Hepatocyte (in vitro differentiated cells): ENCODE data around the gene LRRC61. TPM values are rescaled to one million over a fixed set of nuclear protein-coding genes. Genes with fewer than 3 reads are reported as not detected.

Experiments
- DNase-seq: peaks from one replicate; pipeline ENCODE4 v3.0.0-alpha.2; 2016; ENCODE audit warnings: low spot score
- H2AFZ ChIP-seq: fragments of 200-600 bp; sonication (generic); 2 replicates; pipeline ENCODE4 v1.6.0; 2016; ENCODE audit warnings: antibody characterized with exemption, mild to moderate bottlenecking
- H3K27ac ChIP-seq: fragments of 200-600 bp; sonication (generic); 2 replicates; pipeline ENCODE4 v1.5.1; 2016; ENCODE audit warnings: mild to moderate bottlenecking
- H3K27me3 ChIP-seq: fragments of 200-600 bp; sonication (generic); 2 replicates; pipeline ENCODE4 v1.6.1; 2016
- H3K36me3 ChIP-seq: fragments of 200-600 bp; sonication (generic); replicated peaks from 2 replicates; pipeline ENCODE4 v1.5.1; 2016; ENCODE audit warnings: low read depth; ENCODE audit not compliant: insufficient read depth
- H3K4me1 ChIP-seq: fragments of 200-600 bp; sonication (generic); 2 replicates; pipeline ENCODE4 v1.5.1; 2016; ENCODE audit warnings: mild to moderate bottlenecking, moderate library complexity; ENCODE audit not compliant: insufficient read depth
- H3K4me2 ChIP-seq: fragments of 200-600 bp; sonication (generic); 2 replicates; pipeline ENCODE4 v1.6.0; 2016
- H3K4me3 ChIP-seq: fragments of 200-600 bp; sonication (generic); 2 replicates; pipeline ENCODE4 v1.5.1; 2016; ENCODE audit warnings: mild to moderate bottlenecking
- H3K79me2 ChIP-seq: fragments of 200-600 bp; sonication (generic); 2 replicates; pipeline ENCODE4 v1.6.0; 2017; ENCODE audit warnings: mild to moderate bottlenecking
- H3K9me2 ChIP-seq: fragments of 200-600 bp; sonication (generic); replicated peaks from 2 replicates; pipeline ENCODE4 v1.6.0; 2017; ENCODE audit warnings: mild to moderate bottlenecking; ENCODE audit not compliant: insufficient read depth
- H3K9me3 ChIP-seq: fragments of 200-600 bp; sonication (generic); 2 replicates; pipeline ENCODE4 v1.5.1; 2016; ENCODE audit warnings: low read depth, mild to moderate bottlenecking
- H4K20me1 ChIP-seq: fragments of 200-600 bp; sonication (generic); 2 replicates; pipeline ENCODE4 v1.6.0; 2016; ENCODE audit warnings: mild to moderate bottlenecking; ENCODE audit not compliant: insufficient read depth, poor library complexity, severe bottlenecking
- EZH2 ChIP-seq: fragments of 200-600 bp; sonication (generic); IDR thresholded peaks from 2 replicates; pipeline ENCODE4 v1.6.1; 2016; ENCODE audit warnings: antibody characterized with exemption, mild to moderate bottlenecking, borderline replicate concordance
- EZH2phosphoT487 ChIP-seq: fragments of 200-600 bp; sonication (generic); IDR thresholded peaks from one replicate; pipeline ENCODE4 v1.6.1; 2018; ENCODE audit warnings: antibody characterized with exemption, mild to moderate bottlenecking, low read depth, moderate library complexity; ENCODE audit not compliant: unreplicated experiment, severe bottlenecking
- WGBS: methylation state at CpG from one replicate; pipeline ENCODE4 v1.1.6; 2016; ENCODE audit warnings: low lambda C conversion rate; ENCODE audit errors: missing lambda C conversion rate; 5-methylcytosine and 5-hydroxymethylcytosine counted together
- polyA plus RNA-seq: library from polyadenylated mRNA; unstranded; fragments of >200 nt; fragmentation: Nextera tagmentation; extraction: Ambion mirVana; gene quantifications from 2 replicates; pipeline ENCODE4 v1.2.1, GENCODE V29; 2016
- total RNA-seq: library from RNA; depleted of rRNA; stranded (reverse); fragments of >200 nt; gene quantifications from 2 replicates; pipeline ENCODE4 v1.2.3, GENCODE V29; 2014
- TF ChIP-seq, protein P1 (sequence below): fragments of 200-600 bp; sonication (generic); IDR thresholded peaks from 2 replicates; pipeline ENCODE4 v1.5.1; 2016; ENCODE audit warnings: antibody characterized with exemption, mild to moderate bottlenecking; ENCODE audit not compliant: poor library complexity

LRRC61 gene
- total and polyA plus RNA-seq, 2 experiments from 2014 or later = 23.4 to 38.7 TPM

- Histone ChIP-seq H3K4me1 (peaks cover 20% of the 10 kb centered on the region), H2AFZ (no peak overlapping the region), H3K36me3 (no peaks in the 10 kb centered on the region), H3K9me3 (no peaks in the 10 kb centered on the region), H4K20me1 (no peaks in the 10 kb centered on the region), H3K4me3 (no peak overlapping the region), H3K9me2 (no peaks in the 10 kb centered on the region), H3K27ac (no peak overlapping the region), H3K27me3 (peaks cover 22% of the 10 kb centered on the region), H3K79me2 (no peaks in the 10 kb centered on the region), H3K4me2 (no peak overlapping the region)
- TF ChIP-seq EZH2phosphoT487 (no peak), EZH2 (no peak)
- no peak for DNase-seq
- WGBS = 73% methylated on average over 2 of the region's 2 CpGs
Measured at GRCh38 chr7:150343225-150343624, 20.1 kb downstream of the LRRC61 start.

- no peak for TF ChIP-seq EZH2phosphoT487
- no peak for TF ChIP-seq EZH2
- TF ChIP-seq, protein P1, sequence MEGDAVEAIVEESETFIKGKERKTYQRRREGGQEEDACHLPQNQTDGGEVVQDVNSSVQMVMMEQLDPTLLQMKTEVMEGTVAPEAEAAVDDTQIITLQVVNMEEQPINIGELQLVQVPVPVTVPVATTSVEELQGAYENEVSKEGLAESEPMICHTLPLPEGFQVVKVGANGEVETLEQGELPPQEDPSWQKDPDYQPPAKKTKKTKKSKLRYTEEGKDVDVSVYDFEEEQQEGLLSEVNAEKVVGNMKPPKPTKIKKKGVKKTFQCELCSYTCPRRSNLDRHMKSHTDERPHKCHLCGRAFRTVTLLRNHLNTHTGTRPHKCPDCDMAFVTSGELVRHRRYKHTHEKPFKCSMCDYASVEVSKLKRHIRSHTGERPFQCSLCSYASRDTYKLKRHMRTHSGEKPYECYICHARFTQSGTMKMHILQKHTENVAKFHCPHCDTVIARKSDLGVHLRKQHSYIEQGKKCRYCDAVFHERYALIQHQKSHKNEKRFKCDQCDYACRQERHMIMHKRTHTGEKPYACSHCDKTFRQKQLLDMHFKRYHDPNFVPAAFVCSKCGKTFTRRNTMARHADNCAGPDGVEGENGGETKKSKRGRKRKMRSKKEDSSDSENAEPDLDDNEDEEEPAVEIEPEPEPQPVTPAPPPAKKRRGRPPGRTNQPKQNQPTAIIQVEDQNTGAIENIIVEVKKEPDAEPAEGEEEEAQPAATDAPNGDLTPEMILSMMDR = no peak
- H3K27me3 ChIP-seq = peaks cover 22% of the 10 kb centered on the region
Measured at GRCh38 chr7:150344299-150344698, 21.1 kb downstream of the LRRC61 start.

GRCh38 chr7:150345012-150345411 lies 21.9 kb downstream of the LRRC61 start:
- Histone ChIP-seq H3K79me2 (no peaks in the 10 kb centered on the region), H4K20me1 (no peaks in the 10 kb centered on the region), H3K9me2 (no peaks in the 10 kb centered on the region), H3K27me3 (peaks cover 22% of the 10 kb centered on the region), H3K27ac (no peak overlapping the region), H3K4me3 (no peak overlapping the region), H3K4me1 (peaks cover 14% of the 10 kb centered on the region), H3K9me3 (no peaks in the 10 kb centered on the region), H3K4me2 (no peak overlapping the region), H3K36me3 (no peaks in the 10 kb centered on the region), H2AFZ (no peak overlapping the region)
- 91% methylated on average over 1 of the region's 1 CpG for WGBS
- no peak for DNase-seq
- TF ChIP-seq EZH2 (no peak), EZH2phosphoT487 (no peak)
- TF ChIP-seq, protein P1 = no peak

More at GRCh38 chr7:150344299-150344698, 21.1 kb downstream of the LRRC61 start:
- H3K4me1 ChIP-seq = peaks cover 20% of the 10 kb centered on the region
- H2AFZ ChIP-seq = no peak overlapping the region
- no peaks in the 10 kb centered on the region for H3K36me3 ChIP-seq
- no peak for DNase-seq
- H3K9me3 ChIP-seq = no peaks in the 10 kb centered on the region
- H3K4me2 ChIP-seq = no peak overlapping the region
- no peaks in the 10 kb centered on the region for H3K79me2 ChIP-seq
- no peak overlapping the region for H3K27ac ChIP-seq
- H4K20me1 ChIP-seq = no peaks in the 10 kb centered on the region
- no peak overlapping the region for H3K4me3 ChIP-seq
- H3K9me2 ChIP-seq = no peaks in the 10 kb centered on the region

DNA sequence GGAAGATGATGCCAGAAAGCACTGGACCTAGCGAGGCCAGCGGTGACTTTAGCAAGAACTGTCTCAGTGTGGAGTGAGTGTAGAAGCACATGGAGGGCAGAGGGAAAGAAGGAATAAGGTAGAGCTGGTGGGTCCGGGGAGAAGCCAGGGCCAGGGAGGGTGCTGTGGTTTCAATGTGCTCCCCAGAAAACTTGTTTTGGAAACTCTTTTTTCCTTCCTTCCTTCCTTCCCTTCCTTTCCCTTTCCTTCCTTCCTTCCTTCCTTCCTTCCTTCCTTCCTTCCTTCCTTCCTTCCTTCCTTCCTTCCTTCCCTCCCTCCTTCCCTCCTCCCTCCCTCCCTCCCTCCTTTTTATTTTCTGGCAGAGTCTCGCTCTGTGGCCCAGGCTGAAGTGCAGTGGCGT lies 23.8 kb downstream of the LRRC61 start:
- whole genome bisulfite sequencing = 82% methylated on average over 5 of the region's 5 CpGs
- Histone ChIP-seq H3K36me3 (no peaks in the 10 kb centered on the region), H3K4me3 (no peak overlapping the region), H3K27ac (no peak overlapping the region), H2AFZ (no peak overlapping the region), H3K9me3 (no peaks in the 10 kb centered on the region), H3K4me1 (no peaks in the 10 kb centered on the region), H3K9me2 (no peaks in the 10 kb centered on the region), H3K4me2 (no peak overlapping the region), H3K79me2 (no peaks in the 10 kb centered on the region), H4K20me1 (no peaks in the 10 kb centered on the region), H3K27me3 (peaks cover 12% of the 10 kb centered on the region)
- TF ChIP-seq, protein P1 = no peak
- no peak for TF ChIP-seq EZH2
- DNase-seq = no peak
